Measurements from ENCODE around the gene MROH8.
A peak's percentile ranks its signal among the peaks of the same experiment; 100 is the strongest.
"Not testable (repeated sequence)": the region's sequence is repeated elsewhere in the genome, so short reads cannot be mapped to it uniquely, and the experiment has no call there.

MROH8 gene

GRCh38 chr20:37154684-37155298 lies 24.6 kb downstream of the MROH8 start:
- no peak for DNase-seq (ENCODE audit: low read depth)

- DNase-seq (ENCODE audit: low read depth) = no peak
Observed at GRCh38 chr20:37152284-37152683, 27.1 kb downstream of the MROH8 start.

GRCh38 chr20:37151529-37151928 lies 27.8 kb downstream of the MROH8 start:
- peak; percentile 73 for DNase-seq (ENCODE audit: low read depth)

GRCh38 chr20:37150864-37151263 lies 28.5 kb downstream of the MROH8 start:
- DNase-seq (ENCODE audit: low read depth) = not testable (repeated sequence)

GRCh38 chr20:37147250-37147649 lies 32.1 kb downstream of the MROH8 start:
- DNase-seq (ENCODE audit: low read depth) = no peak

- peak; percentile 39 for DNase-seq (ENCODE audit: low read depth)
Observed at GRCh38 chr20:37144856-37145404, 34.4 kb downstream of the MROH8 start.

GRCh38 chr20:37142708-37143107 lies 36.6 kb downstream of the MROH8 start:
- DNase-seq (ENCODE audit: low read depth) = peak; percentile 55

GRCh38 chr20:37137547-37137946 lies 41.8 kb downstream of the MROH8 start:
- DNase-seq (ENCODE audit: low read depth) = peak; percentile 80

- DNase-seq (ENCODE audit: low read depth) = no peak
Observed at GRCh38 chr20:37133952-37134351, 45.4 kb downstream of the MROH8 start.

- peak; percentile 7 for DNase-seq (ENCODE audit: low read depth)
Observed at GRCh38 chr20:37131486-37131885, 47.9 kb downstream of the MROH8 start.

- DNase-seq (ENCODE audit: low read depth) = no peak
Observed at GRCh38 chr20:37128803-37129202, 50.5 kb downstream of the MROH8 start.

GRCh38 chr20:37126290-37126689 lies 53.1 kb downstream of the MROH8 start:
- not testable (repeated sequence) for DNase-seq (ENCODE audit: low read depth)

- DNase-seq (ENCODE audit: low read depth) = peak; percentile 25
Observed at GRCh38 chr20:37123441-37123840, 55.9 kb downstream of the MROH8 start.

GRCh38 chr20:37120497-37120896 lies 58.9 kb downstream of the MROH8 start:
- no peak for DNase-seq (ENCODE audit: low read depth)

- DNase-seq (ENCODE audit: low read depth) = no peak
Observed at GRCh38 chr20:37119356-37120036, 59.9 kb downstream of the MROH8 start.

- DNase-seq (ENCODE audit: low read depth) = no peak
Observed at GRCh38 chr20:37114012-37114411, 65.3 kb downstream of the MROH8 start.

- no peak for DNase-seq (ENCODE audit: low read depth)
Observed at GRCh38 chr20:37111926-37112455, 67.4 kb downstream of the MROH8 start.

- DNase-seq (ENCODE audit: low read depth) = no peak
Observed at GRCh38 chr20:37108676-37109075, 70.7 kb downstream of the MROH8 start.

GRCh38 chr20:37102571-37102970 lies 76.8 kb downstream of the MROH8 start:
- DNase-seq (ENCODE audit: low read depth) = no peak

GRCh38 chr20:37096415-37097041 lies 82.8 kb downstream of the MROH8 start:
- no peak for DNase-seq (ENCODE audit: low read depth)

- peak; percentile 80 for DNase-seq (ENCODE audit: low read depth)
Observed at GRCh38 chr20:37095599-37096414, 83.5 kb downstream of the MROH8 start, which contains the start of gene RBL1. Gene RBL1 (minus strand): TSS chr20:37095997. CDS start chr20:37095928, 69 bp downstream.

- DNase-seq (ENCODE audit: low read depth) = no peak
Observed at GRCh38 chr20:37095108-37095598, 84.2 kb downstream of the MROH8 start.
